H54 (cell line): ENCODE results near the gene ANKRD44.
A peak's percentile ranks its signal among the peaks of the same experiment; 100 is the strongest.
"Not testable (repeated sequence)": the region's sequence is repeated elsewhere in the genome, so short reads cannot be mapped to it uniquely, and the experiment has no call there.

Experiments
- DNase-seq: peaks from one replicate; pipeline ENCODE4 v3.0.0; 2011; ENCODE audit warnings: low spot score, mixed read lengths; ENCODE audit not compliant: insufficient read length
- FAIRE-seq: peaks from 3 replicates; lab custom pipeline; 2011; peaks lifted over from hg19 to GRCh38; lab: Jason Lieb, UNC
- POLR2A ChIP-seq: IDR thresholded peaks from 2 replicates; pipeline ENCODE4 v1.6.1; 2011; ENCODE audit warnings: low read depth, mild to moderate bottlenecking, low read length

The ANKRD44 gene

DNA sequence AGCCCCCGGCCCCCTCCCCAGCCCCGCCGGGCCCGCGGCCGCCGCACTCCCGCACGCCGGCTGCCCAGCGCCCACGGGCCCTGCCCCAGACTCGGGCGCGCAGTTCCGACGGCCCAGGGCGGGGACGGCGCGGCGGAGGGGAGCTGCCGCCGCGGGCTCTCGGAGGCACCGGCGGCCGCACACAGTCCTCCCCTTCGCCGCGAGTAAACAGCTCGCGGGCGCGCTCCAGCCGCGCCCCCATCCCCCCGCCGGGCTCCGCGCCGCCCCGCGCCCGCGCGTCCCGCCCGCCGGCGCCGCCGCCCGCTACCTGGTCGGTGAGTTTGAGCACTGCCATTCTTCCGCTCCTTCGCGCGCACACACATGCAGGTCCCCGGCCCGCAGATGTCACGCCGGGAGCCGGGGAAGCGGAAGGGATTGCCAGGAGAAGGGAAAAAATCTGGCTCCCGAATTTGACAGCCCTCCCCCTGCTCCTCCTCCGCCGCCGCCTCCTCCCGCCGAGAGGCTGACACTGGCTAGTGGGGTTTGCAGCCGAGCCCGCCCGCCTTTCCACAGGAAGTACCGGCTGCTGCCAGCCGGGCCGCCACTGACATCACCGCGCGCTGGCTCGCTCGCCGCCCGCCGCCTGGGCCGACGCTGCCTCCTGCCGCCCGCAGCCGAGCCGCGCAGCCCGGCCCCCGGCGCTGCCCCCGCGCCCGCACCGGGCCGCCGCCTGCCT lies at the start of gene ANKRD44:
ANKRD44 (minus strand) TSS at position 510 of the 715 bp plus-strand sequence; CDS start at position 334, 176 bp downstream.
- peak; percentile 35 for TF ChIP-seq POLR2A
- FAIRE-seq, result no peak
- peak; percentile 91 for DNase-seq

DNA sequence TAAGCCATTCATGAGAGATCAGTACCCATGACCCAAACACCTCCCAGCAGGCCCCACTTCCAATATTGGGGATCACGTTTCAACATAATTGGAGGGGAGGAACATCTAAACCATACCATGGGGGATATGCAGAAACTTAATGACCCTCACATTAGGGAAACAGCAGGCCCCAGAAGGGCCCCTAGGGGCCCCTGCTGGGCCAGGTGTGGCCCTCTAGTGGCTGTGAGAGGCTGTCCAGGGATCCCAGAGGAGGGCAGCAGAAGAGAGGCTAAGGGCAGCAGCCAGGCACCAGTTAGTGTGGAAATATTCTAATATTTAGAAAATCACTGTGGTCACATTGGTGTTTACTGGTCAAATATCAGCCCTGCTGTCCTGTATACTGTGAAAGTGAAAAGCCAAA lies 49.3 kb upstream of the ANKRD44 start:
- no peak for TF ChIP-seq POLR2A
- FAIRE-seq (no peak), DNase-seq (no peak)

DNA sequence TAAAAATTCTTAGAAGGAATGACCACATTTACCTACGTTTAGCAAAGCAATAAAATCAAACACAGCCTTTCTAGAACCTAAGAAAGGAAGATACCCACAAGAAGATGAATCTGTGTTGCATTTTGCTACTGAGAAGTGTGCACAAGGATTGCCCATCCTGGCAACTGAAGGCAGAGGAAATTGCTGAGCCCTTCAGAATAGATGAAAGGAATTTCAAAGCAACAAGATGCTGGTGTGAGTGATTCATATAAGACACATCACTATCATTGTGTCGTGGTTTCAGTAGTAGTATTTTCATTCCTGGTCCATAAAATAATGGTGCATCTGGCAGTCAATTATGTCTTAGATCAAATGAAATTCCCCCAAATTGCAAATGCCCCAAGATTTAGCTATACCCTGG lies 48.4 kb upstream of the ANKRD44 start:
- TF ChIP-seq POLR2A, result no peak
- FAIRE-seq (no peak), DNase-seq (no peak)

DNA sequence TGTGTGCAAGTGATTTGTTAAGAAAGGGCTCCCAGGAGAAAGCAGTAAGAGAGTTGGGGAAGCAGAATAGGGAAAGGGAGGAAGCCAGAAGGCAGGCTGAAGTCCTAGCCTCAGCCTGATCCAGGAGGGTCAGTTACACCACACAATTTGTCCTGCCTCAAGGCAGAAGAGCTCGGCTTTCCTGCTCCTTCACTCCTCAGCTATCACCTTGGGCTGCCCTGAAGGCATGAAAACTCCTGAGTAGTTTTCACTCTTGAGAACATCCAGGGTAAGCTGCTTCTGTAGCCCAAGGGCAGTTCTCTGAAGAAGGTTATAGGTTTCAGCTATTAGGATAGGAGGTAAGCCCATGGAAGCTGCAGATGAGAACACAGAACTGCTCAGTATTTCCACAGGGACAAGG lies 47.4 kb upstream of the ANKRD44 start:
- FAIRE-seq (no peak), DNase-seq (no peak)
- TF ChIP-seq POLR2A, result no peak

GRCh38 chr2:197356136-197356535 lies 45.6 kb upstream of the ANKRD44 start:
- FAIRE-seq (no peak), DNase-seq (no peak)
- TF ChIP-seq POLR2A, result no peak

GRCh38 chr2:197354169-197354558 lies 43.6 kb upstream of the ANKRD44 start:
- DNase-seq (no peak), FAIRE-seq (no peak)
- no peak for TF ChIP-seq POLR2A

DNA sequence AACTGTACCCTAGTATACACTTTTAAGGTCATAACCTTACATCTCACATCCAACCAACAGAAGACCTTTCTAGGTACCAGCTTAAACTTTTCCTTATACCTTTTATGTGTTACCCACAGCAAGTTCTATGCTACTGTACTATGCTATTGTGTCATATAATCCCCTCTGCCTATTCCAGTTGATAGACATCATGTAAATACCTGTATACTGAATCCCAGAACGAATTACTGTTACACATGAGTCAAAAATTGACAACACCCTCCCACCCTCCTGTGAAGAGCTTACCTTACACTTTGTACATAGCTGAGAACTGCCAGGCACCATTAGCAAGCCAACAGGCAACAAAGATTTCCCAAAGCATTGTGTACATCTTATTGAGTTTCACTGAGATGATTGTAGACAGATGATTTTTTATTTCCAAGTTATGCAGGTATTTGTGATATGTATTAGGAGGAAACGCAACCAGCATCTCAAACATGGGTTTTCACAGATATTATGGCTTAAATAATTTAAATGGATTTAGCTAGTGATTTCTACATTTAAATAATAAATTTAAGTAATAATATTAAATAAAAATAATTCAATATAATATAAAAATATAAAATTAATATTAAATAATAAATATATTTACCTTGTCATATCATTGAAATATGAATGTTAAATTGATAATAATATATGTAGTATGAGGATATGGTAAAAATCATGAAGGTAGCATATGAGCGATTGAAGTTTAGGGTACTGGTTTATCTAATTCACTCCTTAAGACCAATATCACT lies 43.0 kb upstream of the ANKRD44 start:
- no peak for TF ChIP-seq POLR2A
- DNase-seq, result no peak
- FAIRE-seq, result no peak

DNA sequence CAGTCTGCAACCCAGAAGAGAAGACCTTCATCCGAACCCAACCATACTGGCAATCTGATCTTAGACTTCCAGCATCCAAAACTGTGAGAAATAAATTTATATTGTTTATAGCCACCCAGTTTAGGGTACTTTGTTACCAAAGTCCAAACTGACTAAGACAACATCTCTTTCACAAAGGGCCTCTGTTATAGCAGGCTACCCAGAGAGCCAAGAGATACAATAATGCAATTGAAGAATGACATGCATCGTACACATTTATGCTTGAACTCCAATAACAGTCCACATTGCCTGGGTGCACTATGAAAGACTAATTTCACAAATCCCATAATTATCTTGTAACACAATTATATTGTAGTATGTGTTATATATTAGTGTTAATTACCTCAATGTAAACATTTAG lies 39.1 kb upstream of the ANKRD44 start:
- FAIRE-seq (no peak), DNase-seq (no peak)
- no peak for TF ChIP-seq POLR2A

DNA sequence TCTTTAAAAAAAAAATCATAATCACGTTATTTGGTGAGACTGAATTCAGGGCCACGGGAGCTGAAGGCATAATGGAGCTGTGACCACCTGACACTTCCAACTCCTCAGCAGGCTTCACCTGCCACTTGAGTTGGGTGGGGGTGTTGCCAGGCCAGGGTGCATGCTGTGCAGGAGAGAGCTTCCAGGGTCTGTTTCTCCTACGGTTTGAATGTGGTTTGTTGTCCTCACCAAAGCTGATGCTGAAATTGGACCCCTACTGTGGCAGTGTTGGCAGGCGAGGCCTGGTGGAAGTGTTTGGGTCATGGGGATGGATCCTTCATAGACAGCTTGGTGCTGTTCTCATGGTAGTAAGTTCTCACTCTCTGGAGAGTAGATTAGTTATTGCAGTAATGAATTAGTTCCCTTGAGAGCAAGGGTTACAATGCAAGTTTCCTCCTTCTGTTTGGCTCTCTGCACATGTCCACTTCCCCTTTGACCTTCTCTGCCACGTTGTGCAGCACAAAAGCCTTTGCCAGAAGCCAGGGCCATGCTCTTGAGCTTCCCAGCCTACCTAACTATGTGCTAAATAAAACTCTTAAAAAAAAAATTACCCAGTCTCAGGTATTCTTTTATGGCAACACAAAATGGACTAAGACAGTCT lies 38.3 kb upstream of the ANKRD44 start:
- FAIRE-seq (no peak), DNase-seq (no peak)
- TF ChIP-seq POLR2A, result no peak

DNA sequence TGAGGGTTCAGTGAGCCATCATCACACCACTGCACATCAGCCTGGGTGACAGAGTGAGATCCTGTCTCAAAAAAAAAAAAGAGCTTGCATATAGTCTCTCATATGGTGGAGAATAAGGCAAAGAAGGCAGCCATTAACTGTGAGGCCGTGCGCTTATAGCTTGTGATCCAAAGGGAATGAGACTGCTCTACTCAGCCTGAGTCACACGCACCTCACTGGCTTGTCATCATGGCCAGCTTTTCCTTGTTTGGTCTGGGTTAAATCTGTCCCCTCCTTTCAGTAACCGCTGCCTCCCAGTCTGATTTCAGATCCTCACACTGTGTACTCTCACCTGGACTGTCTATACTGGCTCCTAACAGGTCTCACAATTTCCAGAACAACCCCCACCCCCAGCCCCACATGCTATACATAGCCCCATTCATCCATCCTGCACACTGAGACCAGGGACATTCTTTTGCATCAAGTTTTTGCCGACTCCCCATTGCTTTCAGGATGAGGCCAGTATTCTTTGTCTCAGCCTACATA lies 35.3 kb upstream of the ANKRD44 start:
- no peak for TF ChIP-seq POLR2A
- no peak for FAIRE-seq
- peak; percentile 33 for DNase-seq

DNA sequence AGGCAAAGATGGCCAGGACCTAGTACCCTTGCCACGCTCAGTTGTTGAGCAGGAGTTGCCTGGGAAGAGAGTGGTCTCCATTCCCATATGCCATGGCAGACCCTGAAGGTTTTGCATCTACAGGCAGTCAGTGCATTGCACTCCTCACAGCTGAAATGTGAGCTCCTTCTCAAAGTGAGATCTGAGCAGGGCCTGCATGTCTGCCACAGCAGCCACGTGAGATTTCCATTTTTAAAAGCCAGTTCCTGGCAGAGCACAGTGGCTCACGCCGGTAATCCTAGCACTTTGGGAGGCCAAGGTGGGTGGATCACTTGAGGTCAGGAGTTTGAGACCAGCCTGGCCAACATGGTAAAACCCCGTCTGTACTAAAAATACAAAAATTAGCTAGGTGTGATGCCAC lies 33.4 kb upstream of the ANKRD44 start:
- DNase-seq, FAIRE-seq: not testable (repeated sequence)

GRCh38 chr2:197340591-197340990 lies 30.0 kb upstream of the ANKRD44 start:
- DNase-seq (no peak), FAIRE-seq (no peak)
- no peak for TF ChIP-seq POLR2A

DNA sequence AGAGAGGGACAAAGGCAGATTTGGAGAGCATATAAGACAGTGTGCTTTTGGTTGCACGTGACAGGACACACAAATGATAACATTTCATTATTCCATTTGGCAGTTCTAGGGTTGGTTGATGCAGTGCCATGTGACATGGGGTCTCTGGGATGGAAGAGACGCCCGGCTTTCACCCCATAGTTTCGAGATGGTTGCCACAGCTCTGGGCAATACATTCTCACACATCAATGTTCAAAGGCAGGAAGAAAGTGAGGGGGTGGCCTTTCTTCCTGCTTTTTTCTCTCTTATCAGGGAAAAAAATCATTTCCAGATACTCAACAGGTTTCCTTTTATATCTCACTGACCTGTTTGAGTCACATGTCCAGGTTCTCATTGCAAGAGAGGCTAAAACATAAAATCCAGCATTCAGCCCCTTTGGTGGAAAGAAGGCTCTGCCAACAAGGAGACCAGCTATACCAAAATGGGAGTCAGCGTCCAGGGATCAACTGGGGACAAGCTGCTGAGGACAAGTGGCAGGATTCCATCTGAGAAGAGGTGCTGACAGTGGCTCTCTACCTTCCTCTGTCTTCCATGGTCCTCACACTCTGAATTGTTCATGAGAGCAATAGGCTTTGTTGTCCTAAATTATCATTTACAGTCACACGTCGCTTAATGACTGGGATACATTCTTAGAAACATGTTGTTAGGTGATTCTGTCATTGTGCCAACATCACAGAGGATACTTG lies 29.1 kb upstream of the ANKRD44 start:
- DNase-seq (no peak), FAIRE-seq (no peak)
- no peak for TF ChIP-seq POLR2A
